NCI-H524 treated with DMSO at 0.1 percent for 48 hours (cell line): ENCODE results near the gene PSMB7.

ENCODE experiments used
- DNase-seq: peaks from one replicate; lab custom pipeline; 2025; lab: John Stamatoyannopoulos, UW

The PSMB7 gene

GRCh38 chr9:124415102-124415851, at the start of gene PSMB7:
PSMB7 (minus strand) TSS chr9:124415442; CDS start chr9:124415425, 17 bp downstream.
- DNase-seq, result peak; percentile 84

GRCh38 chr9:124462739-124463138, 47.5 kb upstream of the PSMB7 start:
- DNase-seq, result no peak

GRCh38 chr9:124458441-124458840, 43.2 kb upstream of the PSMB7 start:
- no peak for DNase-seq

GRCh38 chr9:124457887-124458431, 42.7 kb upstream of the PSMB7 start:
- no peak for DNase-seq

GRCh38 chr9:124457079-124457886, 42.0 kb upstream of the PSMB7 start:
- no peak for DNase-seq

- no peak for DNase-seq
Observed at GRCh38 chr9:124456341-124457078, 41.3 kb upstream of the PSMB7 start.

- DNase-seq, result no peak
Observed at GRCh38 chr9:124455820-124456219, 40.6 kb upstream of the PSMB7 start.

- DNase-seq, result no peak
Observed at GRCh38 chr9:124454791-124455443, 39.7 kb upstream of the PSMB7 start.

GRCh38 chr9:124454296-124454695, 39.1 kb upstream of the PSMB7 start:
- DNase-seq, result no peak

- no peak for DNase-seq
Observed at GRCh38 chr9:124453586-124454191, 38.4 kb upstream of the PSMB7 start.

GRCh38 chr9:124452841-124453585, 37.8 kb upstream of the PSMB7 start:
- DNase-seq, result no peak

GRCh38 chr9:124452326-124452725, 37.1 kb upstream of the PSMB7 start:
- DNase-seq, result no peak

GRCh38 chr9:124450931-124451661, 35.9 kb upstream of the PSMB7 start:
- no peak for DNase-seq

- no peak for DNase-seq
Observed at GRCh38 chr9:124450241-124450924, 35.1 kb upstream of the PSMB7 start, which contains the start of gene ADGRD2. ADGRD2 (plus strand) TSS chr9:124450451; CDS start chr9:124451667, 1,216 bp downstream.

GRCh38 chr9:124449381-124450151, 34.3 kb upstream of the PSMB7 start:
- DNase-seq, result no peak

- DNase-seq, result no peak
Observed at GRCh38 chr9:124448019-124448418, 32.8 kb upstream of the PSMB7 start.

GRCh38 chr9:124447297-124447661, 32.0 kb upstream of the PSMB7 start:
- no peak for DNase-seq

GRCh38 chr9:124444166-124444565, 28.9 kb upstream of the PSMB7 start:
- no peak for DNase-seq
